Mammary epithelial cell (primary cell): ENCODE results near the gene BTN2A1.

Experiments used
- EZH2 ChIP-seq: IDR thresholded peaks from 2 replicates; pipeline ENCODE4 v1.6.1; 2012; ENCODE audit warnings: low read length, inconsistent platforms, borderline replicate concordance
- TF ChIP-seq, protein P1 (sequence below), 2 donors: IDR thresholded peaks in 1 of 2; conservative IDR thresholded peaks in 1 of 2; 2 replicates each; pipeline ENCODE4 v1.5.1; 2011 to 2012; ENCODE audit warnings: inconsistent platforms in 2 of 2, low read length in 2 of 2, mild to moderate bottlenecking in 2 of 2, control low read depth in 1 of 2, low read depth in 1 of 2; ENCODE audit not compliant: insufficient read depth in 1 of 2; ENCODE audit errors: extremely low read depth in 1 of 2

DNA sequence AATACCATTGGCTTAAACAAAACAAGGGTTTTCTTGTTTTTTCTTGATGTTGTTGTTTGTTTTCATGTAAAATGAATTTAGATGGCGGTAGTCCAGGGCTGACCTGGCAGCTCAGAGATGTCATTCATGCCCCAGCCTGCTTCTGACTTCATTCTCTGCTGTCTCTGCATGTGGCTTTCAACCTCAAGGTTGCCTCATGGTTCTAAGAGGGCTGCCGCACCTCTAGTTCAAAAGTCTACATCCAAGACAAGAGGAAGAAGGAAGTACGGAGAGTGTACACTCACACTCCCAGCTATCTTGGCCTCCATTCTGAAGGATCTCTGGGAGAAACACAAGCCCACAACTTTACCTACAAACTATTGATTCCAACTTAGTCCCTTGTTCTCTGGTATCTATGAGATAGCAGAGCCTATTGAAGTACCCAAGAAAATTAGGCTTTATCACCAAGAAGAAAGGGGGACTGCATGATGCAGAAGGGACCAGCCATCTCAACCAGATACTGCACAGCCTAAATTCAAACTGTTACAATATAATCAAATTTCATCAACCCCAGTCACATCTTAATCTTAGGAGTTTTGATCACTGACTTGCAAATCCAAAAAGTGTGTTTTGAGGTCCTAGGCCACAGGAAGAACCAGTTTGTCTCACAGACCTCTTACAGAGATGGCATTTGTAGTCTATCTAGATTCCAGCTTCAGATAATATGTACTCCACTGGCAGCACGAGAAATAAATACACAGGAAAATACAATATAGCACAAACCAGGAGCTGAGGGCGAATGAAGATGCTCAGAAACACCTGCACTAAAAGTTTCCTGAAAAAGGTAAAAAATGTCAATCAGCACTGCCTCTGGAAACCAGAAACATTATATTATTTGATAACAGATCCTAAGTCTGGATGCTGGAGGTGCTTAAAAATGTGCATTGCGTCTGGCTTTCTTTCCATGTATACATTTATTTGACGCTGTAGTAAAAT, 18.3 kb upstream of the BTN2A1 start:
- TF ChIP-seq, protein P1, sequence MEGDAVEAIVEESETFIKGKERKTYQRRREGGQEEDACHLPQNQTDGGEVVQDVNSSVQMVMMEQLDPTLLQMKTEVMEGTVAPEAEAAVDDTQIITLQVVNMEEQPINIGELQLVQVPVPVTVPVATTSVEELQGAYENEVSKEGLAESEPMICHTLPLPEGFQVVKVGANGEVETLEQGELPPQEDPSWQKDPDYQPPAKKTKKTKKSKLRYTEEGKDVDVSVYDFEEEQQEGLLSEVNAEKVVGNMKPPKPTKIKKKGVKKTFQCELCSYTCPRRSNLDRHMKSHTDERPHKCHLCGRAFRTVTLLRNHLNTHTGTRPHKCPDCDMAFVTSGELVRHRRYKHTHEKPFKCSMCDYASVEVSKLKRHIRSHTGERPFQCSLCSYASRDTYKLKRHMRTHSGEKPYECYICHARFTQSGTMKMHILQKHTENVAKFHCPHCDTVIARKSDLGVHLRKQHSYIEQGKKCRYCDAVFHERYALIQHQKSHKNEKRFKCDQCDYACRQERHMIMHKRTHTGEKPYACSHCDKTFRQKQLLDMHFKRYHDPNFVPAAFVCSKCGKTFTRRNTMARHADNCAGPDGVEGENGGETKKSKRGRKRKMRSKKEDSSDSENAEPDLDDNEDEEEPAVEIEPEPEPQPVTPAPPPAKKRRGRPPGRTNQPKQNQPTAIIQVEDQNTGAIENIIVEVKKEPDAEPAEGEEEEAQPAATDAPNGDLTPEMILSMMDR (conservative IDR thresholded peaks at IDR 0.05 in 1 of 2, IDR thresholded peaks at IDR 0.05 in 1 of 2; ENCODE audit: extremely low read depth in 1 of 2, insufficient read depth in 1 of 2, low read depth in 1 of 2, low read length in 2 of 2): no peak
- no peak for TF ChIP-seq EZH2
